GM21526 (cell line): ENCODE data around the gene MMP1.

Source experiments
- ATAC-seq: cut with Tn5 transposase; IDR thresholded peaks from one replicate; pipeline ENCODE4 v1.9.1; 2021; ENCODE audit warnings: moderate library complexity; ENCODE audit not compliant: unreplicated experiment, low FRiP score

Gene MMP1

DNA sequence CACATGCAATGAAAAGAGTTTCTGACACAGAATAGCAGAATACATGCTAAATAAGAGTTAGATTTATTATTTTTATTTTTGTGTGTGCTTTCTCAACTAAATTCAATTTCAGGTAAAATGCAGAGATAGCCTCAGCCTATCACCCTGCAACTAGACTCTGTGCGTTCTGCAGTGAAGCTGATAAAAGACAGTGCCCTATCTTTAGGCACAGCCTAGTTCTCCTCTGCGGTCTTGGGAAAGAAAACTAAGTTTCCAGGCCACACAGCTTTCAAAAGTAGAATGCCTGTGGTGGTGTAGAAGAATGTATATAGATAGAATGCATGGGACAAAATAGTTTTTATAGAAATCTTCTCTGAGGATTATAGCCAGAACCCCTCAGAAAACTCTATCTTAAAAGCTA, 12.0 kb upstream of the MMP1 start:
- ATAC-seq = no peak

DNA sequence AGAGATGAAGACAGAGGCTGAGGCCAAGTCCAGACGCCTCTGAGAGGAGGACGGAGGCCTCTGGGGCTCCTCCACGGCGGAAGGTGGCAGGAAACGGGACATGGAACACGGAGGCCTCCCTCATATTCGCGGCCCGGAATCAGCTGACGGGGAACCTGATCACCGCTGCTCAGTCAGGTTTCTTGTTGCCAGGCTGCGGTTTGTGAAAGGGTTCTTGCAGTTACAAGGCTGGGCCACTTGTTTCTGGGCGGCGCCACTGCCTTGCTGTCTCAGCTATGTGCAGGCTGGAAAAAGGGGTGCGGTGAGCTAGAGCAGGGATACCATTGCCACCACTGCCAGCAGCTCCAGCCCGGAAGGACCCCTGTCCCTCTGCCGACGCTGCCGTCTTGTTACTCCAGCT, 10.0 kb upstream of the MMP1 start:
- ATAC-seq = peak; percentile 89

DNA sequence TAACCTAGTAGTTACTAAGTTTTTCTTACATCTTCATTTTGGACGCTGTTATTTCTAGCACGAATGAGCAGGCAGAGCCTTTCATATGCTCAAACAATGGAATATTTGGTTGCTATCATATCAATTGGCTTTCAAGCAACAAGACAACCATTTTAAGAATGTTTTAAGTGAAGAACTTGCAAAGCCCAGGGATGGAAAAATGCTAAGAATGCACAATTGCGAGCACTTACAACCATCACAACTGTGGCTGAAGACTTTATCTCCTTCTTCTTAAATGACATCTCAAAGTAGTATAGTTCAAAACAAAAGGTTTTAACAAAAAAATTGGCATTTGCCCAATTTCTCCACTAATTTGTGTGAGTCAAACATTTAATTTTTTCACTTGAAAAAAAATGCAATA, 8.3 kb upstream of the MMP1 start:
- ATAC-seq = no peak

DNA sequence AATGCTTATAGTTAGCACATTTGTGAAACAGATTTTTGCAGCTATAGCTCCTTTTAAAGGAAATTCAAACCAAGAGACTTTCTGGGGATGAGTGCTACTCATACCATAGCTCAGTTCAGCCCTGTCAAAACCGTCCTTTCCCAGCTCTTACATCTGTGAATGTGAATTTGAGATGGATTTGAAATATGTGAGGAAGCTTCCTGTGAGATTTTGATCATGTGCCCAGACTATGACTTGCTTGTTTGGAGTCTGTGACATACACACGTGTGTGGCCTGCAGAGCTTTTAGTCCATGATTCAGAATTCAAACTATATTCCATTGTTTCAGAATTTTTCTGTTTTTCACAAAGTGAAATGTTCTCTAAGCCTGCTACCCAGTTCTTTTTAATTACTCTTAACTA, 4.4 kb upstream of the MMP1 start:
- no peak for ATAC-seq

DNA sequence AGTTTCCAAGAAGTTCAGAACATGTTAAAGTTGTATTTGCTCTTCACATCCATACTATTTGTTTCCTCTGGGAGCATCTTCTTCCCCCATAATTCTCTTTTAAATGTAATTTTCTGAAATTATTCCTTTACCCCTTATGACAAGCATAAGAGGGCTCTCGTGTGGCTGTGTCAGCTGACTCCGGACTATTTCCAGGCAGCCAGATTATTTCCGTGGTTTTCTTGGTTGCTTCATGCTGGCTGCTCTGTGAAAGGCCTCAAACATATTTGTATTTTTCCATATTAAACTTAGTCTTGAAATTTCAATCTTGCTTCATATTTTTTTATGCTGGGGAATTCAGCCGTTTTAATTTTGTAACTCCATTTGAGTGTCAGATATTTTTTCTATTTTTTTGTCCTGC, 2.8 kb upstream of the MMP1 start:
- no peak for ATAC-seq

DNA sequence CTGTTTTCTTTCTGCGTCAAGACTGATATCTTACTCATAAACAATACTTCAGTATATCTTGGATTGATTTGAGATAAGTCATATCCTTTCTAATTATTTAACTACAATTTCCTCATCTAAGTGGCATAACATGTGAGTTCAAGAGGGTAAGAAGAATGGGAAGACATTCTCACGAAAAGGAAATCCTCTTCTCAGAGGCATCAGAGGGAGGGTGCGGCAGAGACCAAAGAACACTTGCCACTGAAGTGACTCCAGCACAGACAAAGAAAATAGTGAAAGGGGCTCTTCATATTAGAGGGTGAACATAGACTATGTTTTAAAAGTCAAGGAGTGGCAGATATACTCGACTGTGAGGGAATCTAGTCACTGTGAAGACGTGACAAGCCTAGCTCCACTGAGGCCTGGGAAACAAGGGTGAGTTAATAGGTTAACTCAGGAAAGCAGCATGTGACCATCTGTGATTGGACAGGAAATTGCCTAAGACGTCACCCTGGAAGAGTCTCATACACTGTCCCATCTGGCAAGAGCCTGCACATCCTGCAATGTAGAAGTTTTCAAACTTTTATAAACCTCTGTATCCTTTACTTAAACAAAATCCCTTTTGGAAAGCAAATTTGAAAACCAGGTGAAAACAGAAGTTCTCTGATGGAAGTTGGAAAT, 1.9 kb upstream of the MMP1 start:
- no peak for ATAC-seq

DNA sequence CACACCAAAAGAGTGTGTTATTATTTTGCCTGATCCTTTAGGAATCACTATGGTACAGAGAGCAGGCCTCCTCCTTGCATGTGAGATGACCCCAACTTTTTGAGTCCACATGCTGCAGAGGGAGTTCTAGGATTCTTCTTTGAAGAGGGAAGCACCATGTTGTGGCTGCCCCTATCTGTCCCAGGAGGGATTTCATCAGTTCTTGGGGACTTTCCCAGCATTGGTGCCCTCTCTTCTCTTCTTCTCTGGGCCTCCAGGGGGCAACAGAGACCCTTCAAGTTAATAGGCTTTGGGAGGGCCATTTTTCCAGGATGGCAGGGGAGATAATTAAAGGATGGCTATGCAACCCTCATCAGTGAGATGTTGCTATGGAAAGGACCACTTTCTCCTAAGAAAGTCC, 3.6 kb downstream of the MMP1 start:
- ATAC-seq = peak; percentile 93

DNA sequence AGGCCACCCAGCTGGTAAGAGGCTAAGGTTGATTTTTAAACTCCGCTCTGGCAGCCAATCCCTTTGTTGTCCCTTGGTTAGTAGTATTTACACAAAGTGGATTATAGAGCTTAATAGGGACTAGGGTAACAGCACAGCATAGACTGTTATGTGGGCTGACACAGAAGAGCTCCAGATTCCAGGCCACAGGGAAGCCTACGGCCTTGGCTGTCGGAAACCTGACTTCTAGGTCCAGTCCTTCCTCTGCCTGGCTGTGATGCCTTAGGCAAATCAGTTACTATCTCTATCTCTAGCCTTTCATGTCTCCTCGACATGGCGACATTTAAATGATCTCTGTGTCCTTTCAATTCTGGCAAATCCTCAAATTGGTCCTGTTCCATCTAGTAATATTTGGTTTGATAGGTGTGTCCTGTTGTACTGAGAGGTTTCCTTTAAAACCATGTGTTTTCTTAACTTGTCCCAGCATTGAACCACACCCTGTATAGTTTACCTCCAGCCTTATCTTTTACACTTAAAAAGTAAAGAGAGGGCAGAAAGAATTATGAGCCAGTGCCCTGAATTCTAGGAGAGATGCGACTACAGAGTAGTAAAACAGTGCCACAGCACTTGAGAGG, 4.2 kb downstream of the MMP1 start:
- peak; percentile 14 for ATAC-seq

DNA sequence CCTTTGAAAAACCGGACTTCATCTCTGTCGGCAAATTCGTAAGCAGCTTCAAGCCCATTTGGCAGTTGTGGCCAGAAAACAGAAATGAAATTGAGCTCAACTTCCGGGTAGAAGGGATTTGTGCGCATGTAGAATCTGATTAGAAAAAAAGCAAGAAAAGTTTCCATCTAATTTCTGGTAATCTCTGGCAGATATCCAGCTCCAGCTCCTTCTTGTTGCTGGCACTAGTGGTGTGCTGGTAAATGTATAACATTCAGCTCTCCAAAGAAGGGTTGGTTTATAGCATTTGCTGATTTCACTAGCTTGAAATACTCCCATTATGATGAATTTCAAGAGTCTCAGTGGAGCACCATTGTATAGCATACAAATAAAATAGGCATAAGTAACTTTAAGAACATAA, 5.4 kb downstream of the MMP1 start:
- ATAC-seq = no peak

DNA sequence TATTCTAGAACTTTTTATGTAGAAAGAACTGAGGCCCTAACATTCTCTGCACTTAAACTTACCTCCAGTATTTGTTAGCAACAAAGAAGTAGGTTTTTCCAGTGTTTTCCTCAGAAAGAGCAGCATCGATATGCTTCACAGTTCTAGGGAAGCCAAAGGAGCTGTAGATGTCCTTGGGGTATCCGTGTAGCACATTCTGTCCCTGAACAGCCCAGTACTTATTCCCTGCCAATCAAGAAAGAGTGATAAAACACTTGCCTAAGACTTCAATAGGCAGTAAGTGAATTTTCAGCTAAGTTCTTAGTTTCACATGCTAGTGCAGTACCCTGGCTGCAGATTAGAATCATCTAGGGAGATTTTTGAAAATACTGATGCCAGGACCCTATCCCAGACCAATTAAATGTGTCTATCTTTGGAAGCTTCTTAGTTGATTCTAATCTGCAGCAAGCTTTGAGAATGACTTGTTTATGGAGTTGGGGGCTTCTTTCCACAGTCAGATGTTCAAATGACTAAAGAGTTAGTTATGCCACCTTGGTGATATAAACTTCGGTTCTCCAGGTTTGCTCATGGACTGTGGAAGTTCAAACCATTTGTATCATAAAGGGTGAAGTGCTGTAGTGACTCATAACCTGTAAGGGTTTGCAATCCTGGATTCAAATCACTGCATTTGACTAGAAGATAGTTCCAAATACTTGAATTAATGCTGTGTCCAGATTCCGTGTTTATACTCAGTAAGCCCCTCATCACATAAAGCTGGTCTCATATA, 6.5 kb downstream of the MMP1 start:
- no peak for ATAC-seq

DNA sequence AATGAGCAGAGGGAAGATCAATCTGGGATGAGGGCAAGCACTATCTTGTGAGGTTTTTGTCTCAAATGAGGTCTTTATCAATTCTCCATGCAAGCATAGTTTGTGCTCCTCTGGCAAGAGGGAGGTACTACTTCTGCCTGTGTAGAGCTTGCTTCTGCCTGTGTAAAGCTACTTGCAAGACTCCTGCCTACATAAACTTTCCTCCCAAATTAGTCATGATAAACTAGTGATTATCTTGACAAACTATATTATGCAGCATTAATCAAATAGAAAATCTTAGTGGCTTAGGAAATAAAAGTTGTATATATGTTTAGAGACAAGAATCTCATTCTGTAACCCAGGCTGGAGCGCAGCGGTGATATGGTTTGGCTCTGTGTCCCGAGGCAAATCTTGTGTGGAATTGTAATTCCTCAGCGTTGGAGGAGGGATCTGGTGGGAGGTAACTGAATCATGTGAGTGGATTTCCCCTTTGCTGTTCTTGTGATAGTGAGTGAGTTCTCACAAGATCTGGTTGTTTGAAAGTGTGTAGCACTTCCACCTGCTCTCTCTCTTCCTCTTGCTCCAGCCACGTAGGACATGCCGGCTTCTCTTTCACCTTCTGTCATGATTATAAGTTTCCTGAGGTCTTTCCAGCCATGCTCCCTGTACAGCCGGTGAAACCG, 9.5 kb downstream of the MMP1 start:
- ATAC-seq = no peak

DNA sequence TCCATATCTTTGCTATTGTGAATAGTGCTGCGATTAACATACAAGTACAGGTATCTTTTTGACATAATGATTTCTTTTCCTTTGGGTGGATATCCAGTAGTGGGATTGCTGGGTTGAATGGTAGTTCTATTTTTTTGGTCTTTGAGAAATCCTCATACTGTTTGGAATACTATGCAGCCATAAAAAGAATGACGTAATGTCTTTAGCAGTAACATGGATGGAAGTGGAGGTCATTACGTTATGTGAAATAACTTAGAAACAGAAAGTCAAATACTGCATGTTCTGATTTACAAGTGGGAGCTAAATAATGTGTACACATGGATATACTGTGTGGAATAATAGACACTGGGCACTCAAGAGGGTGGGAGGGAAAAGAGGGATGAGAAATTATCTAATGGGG, 13.6 kb downstream of the MMP1 start:
- no peak for ATAC-seq

DNA sequence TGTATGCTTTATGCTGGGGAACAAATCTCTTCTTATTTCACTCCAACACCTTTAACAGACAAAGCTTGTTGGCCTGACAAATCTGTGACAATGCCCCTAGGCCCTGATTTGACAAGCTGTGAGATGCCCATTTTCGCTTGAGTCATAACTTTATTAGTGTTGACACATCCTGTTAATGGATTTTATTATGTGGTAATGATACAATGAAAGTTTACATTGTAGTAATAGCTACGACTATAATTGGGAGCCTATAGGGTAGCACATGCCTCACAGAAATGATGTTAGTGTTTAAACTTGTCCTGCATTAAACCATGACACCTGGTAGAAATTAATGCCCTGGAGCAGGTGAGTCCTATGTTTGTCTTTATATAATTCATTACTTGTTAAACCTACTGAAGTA, 14.2 kb downstream of the MMP1 start:
- ATAC-seq = no peak

DNA sequence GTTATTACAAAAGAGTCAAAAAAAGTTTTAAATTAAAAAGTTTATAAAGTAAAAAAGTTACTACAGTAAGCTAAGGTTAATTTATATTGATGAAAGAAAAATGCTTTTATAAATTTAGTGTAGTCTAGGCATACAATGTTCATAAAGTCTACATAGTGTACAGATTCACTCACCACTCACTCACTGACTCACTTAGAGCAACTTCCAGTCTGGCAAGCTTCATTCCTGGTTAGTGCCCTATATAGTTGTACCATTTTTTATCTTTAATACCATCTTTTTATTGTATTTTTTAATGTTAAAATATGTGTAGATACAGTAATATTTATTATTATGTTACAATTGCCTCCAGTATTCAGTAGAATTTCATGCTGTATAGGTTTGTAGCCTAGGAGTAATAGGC, 14.9 kb downstream of the MMP1 start:
- no peak for ATAC-seq

DNA sequence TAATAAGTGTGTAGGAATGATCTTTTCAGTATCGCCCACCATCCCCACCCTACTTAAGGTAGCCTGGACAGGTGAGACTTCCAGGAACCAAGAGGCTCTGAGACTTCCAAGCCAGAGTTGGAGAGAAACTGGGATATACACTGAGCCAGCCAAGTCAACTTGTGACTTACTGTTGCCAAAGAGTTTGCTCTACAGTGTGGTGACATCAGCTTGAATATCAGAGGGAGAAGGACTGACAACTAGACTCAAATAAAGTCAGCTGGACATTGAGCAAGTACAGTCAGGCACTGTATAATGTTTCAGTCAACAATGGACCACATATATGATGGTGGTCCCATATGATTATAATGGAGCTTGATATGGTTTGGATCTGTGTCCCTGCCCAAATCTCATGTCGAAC, 16.3 kb downstream of the MMP1 start:
- ATAC-seq = no peak

DNA sequence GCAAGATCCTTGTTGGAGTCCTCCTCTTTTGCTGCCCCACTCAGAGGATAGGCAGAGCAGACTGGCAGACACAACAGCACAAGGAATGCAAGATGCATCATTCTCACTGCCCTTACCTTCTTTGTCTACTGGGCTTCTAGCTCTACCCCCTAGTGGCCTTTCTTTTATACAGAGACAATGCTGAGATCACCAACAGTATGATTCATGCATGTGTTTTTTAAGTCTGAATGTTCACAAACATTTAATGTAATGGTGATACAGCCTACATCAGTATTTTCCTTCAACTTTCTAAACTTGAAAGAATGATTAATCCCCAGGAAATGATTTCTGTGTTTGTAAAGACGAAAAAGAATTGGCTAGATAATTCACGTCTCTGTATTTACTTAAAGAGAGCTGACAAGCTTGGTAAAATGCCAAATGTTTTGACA, 17.5 kb downstream of the MMP1 start, which contains the start of gene MMP10:
TSS of gene MMP10 (minus strand) at position 138 of the 428 bp plus-strand sequence. CDS start at position 101, 37 bp downstream.
- ATAC-seq = no peak

DNA sequence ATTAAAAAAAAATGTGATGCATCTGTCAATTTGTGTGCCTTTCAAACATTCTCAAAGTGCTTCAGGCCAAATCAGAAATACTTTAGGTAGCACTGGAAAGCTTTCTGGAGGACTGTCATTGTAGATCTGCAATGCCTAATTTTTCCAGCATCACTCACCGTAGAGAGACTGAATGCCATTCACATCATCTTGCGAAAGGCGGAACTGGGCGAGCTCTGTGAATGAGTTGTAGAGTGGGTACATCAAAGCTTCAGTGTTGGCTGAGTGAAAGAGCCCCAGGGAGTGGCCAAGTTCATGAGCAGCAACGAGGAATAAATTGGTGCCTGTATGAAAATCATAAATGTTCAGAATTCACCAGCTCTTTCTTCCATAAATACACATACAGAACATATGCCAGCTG, 21.5 kb downstream of the MMP1 start:
- no peak for ATAC-seq

DNA sequence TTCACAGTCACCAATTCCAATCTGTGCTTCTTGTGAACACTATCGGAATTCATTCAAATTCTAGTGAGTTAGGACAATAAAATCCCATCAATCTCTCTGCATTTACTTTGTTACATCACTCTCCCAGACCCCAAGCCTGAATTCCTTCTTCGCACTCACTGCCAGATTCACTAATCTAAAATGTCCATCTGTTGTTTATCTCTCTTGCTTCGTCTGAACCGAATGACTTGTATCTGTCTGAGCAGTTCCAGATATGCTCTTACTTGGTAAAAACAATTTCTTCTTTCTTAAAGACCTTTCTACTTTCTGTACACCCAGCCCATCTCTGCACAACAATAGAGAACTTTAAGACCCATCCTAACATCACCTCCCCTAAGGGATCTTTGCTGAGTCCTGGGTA, 24.6 kb downstream of the MMP1 start:
- no peak for ATAC-seq

DNA sequence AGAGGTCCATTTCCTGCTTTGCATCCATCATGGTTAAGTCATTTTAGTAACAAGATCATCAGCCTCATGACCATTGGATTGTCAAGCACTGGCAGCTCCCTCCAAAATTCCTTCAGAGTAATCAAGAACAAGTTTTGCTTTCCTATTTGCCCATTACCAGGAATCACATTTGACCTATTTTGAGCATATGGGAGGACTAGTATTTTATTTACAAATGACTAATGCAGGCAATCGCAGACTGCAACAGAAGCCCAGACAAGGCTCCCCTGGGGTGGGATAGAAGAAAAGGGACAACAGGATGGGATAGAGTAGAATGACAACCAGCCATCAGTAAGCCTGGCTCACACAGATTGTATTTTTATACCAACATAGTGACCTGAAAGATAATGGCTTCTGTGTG, 26.6 kb downstream of the MMP1 start:
- ATAC-seq = no peak

DNA sequence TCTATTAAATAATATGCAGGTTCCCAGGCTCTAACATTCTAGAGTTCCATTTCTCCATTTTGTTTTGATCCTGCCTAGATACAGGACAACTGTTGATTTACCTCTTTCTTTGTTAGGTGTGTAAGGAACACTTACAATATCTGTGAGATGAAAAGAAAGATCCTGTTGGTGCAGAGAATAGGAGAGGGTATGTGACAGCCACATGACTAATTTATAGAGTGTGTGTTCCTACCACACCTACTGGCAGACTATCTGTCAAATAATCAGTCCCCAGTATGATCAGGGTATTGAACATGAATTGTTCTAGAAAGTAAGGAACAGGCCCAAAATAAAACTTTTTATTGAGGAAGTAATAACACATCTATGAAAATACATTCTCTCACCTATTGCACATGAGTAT, 27.8 kb downstream of the MMP1 start:
- no peak for ATAC-seq

DNA sequence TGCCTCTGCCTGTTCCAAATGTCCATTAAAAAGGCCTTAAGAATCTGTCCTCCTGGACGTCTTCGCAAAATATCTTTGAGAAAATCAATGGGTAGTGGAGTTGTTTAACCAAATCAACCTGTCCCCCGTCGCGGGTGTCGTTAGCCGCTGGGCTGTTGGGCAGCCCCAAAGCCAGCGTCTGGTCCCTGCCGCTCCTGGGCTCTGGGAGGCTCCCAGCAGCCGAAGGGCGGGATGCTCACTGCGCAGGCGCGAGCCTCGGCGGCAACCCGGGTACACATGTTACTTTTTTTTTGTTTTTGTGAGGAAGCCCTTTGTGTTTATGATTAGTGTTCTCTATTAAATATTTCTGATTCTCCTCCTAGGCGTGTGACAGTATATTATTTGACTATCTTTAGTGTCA, 30.2 kb downstream of the MMP1 start:
- ATAC-seq = no peak
